Stimulated activated CD8-positive, alpha-beta memory T cell treated with anti-CD3 and anti-CD28 coated beads, Interleukin-7, amount 100 ng/mL, for 48 hours (primary cell): Measurements from ENCODE around the gene ADAR.

Experiments used
- DNase-seq, 2 donors: peaks; one replicate each; pipeline ENCODE4 v3.0.0-alpha.2; 2020; ENCODE audit warnings: low read depth in 1 of 2; ENCODE audit errors: extremely low read depth in 1 of 2

Gene ADAR

GRCh38 chr1:154586231-154586630 lies 21.8 kb downstream of the ADAR start:
- no peak for DNase-seq

- no peak for DNase-seq
These were observed 23.6 kb downstream of the ADAR start for GRCh38 chr1:154584267-154584994.

GRCh38 chr1:154583773-154584172 lies 24.2 kb downstream of the ADAR start:
- no peak for DNase-seq

- DNase-seq: no peak
These were observed 25.1 kb downstream of the ADAR start for GRCh38 chr1:154582885-154583284.

GRCh38 chr1:154581766-154582165 lies 26.2 kb downstream of the ADAR start:
- no peak for DNase-seq

GRCh38 chr1:154579374-154579773 lies 28.6 kb downstream of the ADAR start:
- DNase-seq: no peak

- DNase-seq: no peak
These were observed 29.9 kb downstream of the ADAR start for GRCh38 chr1:154578058-154578418.

- DNase-seq: no peak
These were observed 30.5 kb downstream of the ADAR start for GRCh38 chr1:154577346-154578057.

GRCh38 chr1:154575951-154576566 lies 31.9 kb downstream of the ADAR start:
- no peak for DNase-seq

GRCh38 chr1:154575147-154575927 lies 32.6 kb downstream of the ADAR start:
- DNase-seq: no peak

- DNase-seq: no peak
These were observed 33.3 kb downstream of the ADAR start for GRCh38 chr1:154574716-154575115.

- DNase-seq: no peak
These were observed 34.8 kb downstream of the ADAR start for GRCh38 chr1:154573168-154573510.

- no peak for DNase-seq
These were observed 35.4 kb downstream of the ADAR start for GRCh38 chr1:154572468-154573167.

GRCh38 chr1:154571964-154572288 lies 36.1 kb downstream of the ADAR start:
- no peak for DNase-seq

- no peak for DNase-seq
These were observed 36.6 kb downstream of the ADAR start for GRCh38 chr1:154571244-154571963.

GRCh38 chr1:154568157-154568815 lies 39.7 kb downstream of the ADAR start:
- DNase-seq: no peak

- DNase-seq: peak; percentile 27 to 50
These were observed 40.4 kb downstream of the ADAR start, which contains the start of gene CHRNB2 for GRCh38 chr1:154567386-154568156. CHRNB2 (plus strand) TSS chr1:154567778; CDS start chr1:154568045, 267 bp downstream.

GRCh38 chr1:154565876-154566275 lies 42.1 kb downstream of the ADAR start:
- no peak for DNase-seq
